ENCODE measurements around the gene SPSB1. TPM values are rescaled to one million over a fixed set of nuclear protein-coding genes. Genes with fewer than 3 reads are reported as not detected.

The SPSB1 gene
- total RNA-seq, 1 donor = 23.2 TPM

- Histone ChIP-seq H4K20me1 (ENCODE audit: insufficient read depth, low read length) (peaks cover 61% of the 10 kb centered on the region), H3K9me3 (ENCODE audit: low read depth, low read length) (no peaks in the 10 kb centered on the region), H3K4me1 (ENCODE audit: insufficient read depth, low read length) (no peaks in the 10 kb centered on the region), H2AFZ (ENCODE audit: low read length) (no peak overlapping the region), H3K36me3 (ENCODE audit: insufficient read depth, low read length) (peaks cover 3% of the 10 kb centered on the region), H3K27ac (ENCODE audit: low read depth, low read length) (no peak overlapping the region), H3K4me2 (ENCODE audit: insufficient read depth, low read length) (no peak overlapping the region), H3K4me3 (ENCODE audit: insufficient read depth, low read length) (no peak overlapping the region), H3K79me2 (ENCODE audit: insufficient read depth, low read length) (peaks cover 89% of the 10 kb centered on the region), H3K27me3 (ENCODE audit: insufficient read depth, low read length) (no peaks in the 10 kb centered on the region)
- peak; percentile 94 for DNase-seq (ENCODE audit: insufficient read length, low spot score, missing footprints)
- TF ChIP-seq, protein P1, sequence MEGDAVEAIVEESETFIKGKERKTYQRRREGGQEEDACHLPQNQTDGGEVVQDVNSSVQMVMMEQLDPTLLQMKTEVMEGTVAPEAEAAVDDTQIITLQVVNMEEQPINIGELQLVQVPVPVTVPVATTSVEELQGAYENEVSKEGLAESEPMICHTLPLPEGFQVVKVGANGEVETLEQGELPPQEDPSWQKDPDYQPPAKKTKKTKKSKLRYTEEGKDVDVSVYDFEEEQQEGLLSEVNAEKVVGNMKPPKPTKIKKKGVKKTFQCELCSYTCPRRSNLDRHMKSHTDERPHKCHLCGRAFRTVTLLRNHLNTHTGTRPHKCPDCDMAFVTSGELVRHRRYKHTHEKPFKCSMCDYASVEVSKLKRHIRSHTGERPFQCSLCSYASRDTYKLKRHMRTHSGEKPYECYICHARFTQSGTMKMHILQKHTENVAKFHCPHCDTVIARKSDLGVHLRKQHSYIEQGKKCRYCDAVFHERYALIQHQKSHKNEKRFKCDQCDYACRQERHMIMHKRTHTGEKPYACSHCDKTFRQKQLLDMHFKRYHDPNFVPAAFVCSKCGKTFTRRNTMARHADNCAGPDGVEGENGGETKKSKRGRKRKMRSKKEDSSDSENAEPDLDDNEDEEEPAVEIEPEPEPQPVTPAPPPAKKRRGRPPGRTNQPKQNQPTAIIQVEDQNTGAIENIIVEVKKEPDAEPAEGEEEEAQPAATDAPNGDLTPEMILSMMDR (IDR thresholded peaks at IDR 0.05; ENCODE audit: extremely low read depth, low read depth, low read length) = no peak
Measured at GRCh38 chr1:9350013-9350908, 57.6 kb downstream of the SPSB1 start.

GRCh38 chr1:9350960-9351359 is 58.3 kb downstream of the SPSB1 start:
- Histone ChIP-seq H3K4me3 (ENCODE audit: insufficient read depth, low read length) (no peak overlapping the region), H3K27ac (ENCODE audit: low read depth, low read length) (no peak overlapping the region)
- TF ChIP-seq, protein P1 (IDR thresholded peaks at IDR 0.05; ENCODE audit: extremely low read depth, low read depth, low read length) = no peak

GRCh38 chr1:9351654-9352271 is 59.1 kb downstream of the SPSB1 start:
- H3K4me2 ChIP-seq (ENCODE audit: insufficient read depth, low read length) = no peak overlapping the region

More at GRCh38 chr1:9350960-9351359, 58.3 kb downstream of the SPSB1 start:
- Histone ChIP-seq H3K9me3 (ENCODE audit: low read depth, low read length) (no peaks in the 10 kb centered on the region), H2AFZ (ENCODE audit: low read length) (no peak overlapping the region), H3K4me1 (ENCODE audit: insufficient read depth, low read length) (no peaks in the 10 kb centered on the region), H3K4me2 (ENCODE audit: insufficient read depth, low read length) (no peak overlapping the region), H3K79me2 (ENCODE audit: insufficient read depth, low read length) (peaks cover 89% of the 10 kb centered on the region), H3K27me3 (ENCODE audit: insufficient read depth, low read length) (no peaks in the 10 kb centered on the region), H3K36me3 (ENCODE audit: insufficient read depth, low read length) (peaks cover 10% of the 10 kb centered on the region), H4K20me1 (ENCODE audit: insufficient read depth, low read length) (peaks cover 61% of the 10 kb centered on the region)
- DNase-seq (ENCODE audit: insufficient read length, low spot score, missing footprints) = no peak

More at GRCh38 chr1:9351654-9352271, 59.1 kb downstream of the SPSB1 start:
- Histone ChIP-seq H2AFZ (ENCODE audit: low read length) (no peak overlapping the region), H3K27me3 (ENCODE audit: insufficient read depth, low read length) (no peaks in the 10 kb centered on the region), H3K4me3 (ENCODE audit: insufficient read depth, low read length) (no peak overlapping the region), H3K79me2 (ENCODE audit: insufficient read depth, low read length) (peaks cover 89% of the 10 kb centered on the region), H3K4me1 (ENCODE audit: insufficient read depth, low read length) (no peaks in the 10 kb centered on the region), H3K36me3 (ENCODE audit: insufficient read depth, low read length) (peaks cover 18% of the 10 kb centered on the region), H4K20me1 (ENCODE audit: insufficient read depth, low read length) (peaks cover 60% of the 10 kb centered on the region), H3K9me3 (ENCODE audit: low read depth, low read length) (no peaks in the 10 kb centered on the region), H3K27ac (ENCODE audit: low read depth, low read length) (no peak overlapping the region)
- TF ChIP-seq, protein P1 (IDR thresholded peaks at IDR 0.05; ENCODE audit: extremely low read depth, low read depth, low read length) = no peak
- peak; percentile 72 for DNase-seq (ENCODE audit: insufficient read length, low spot score, missing footprints)
